MCF 10A (cell line): ENCODE data around the gene EXOC2. TPM values are rescaled to one million over a fixed set of nuclear protein-coding genes. Genes with fewer than 3 reads are reported as not detected.

Experiments
- BruUV-seq: library from RNA; stranded (reverse); fragments of 400-500 nt; replicated peaks from 2 replicates; lab custom pipeline; 2021; lab: Mats Ljungman, UMichigan
- CTCF ChIA-PET: fragments of 300-600 bp; sonication (Branson Sonifier 250); formaldehyde crosslinking; extraction: SDS; loops from one replicate; lab custom pipeline; 2021; ENCODE audit warnings: antibody characterized with exemption, inconsistent platforms; lab: Yijun Ruan, JAX
- POLR2A ChIA-PET: fragments of 300-600, 350-650 bp; sonication (Branson Sonifier 250); formaldehyde crosslinking; extraction: SDS; loops from one replicate; lab custom pipeline; 2020; ENCODE audit warnings: antibody characterized with exemption, inconsistent platforms; lab: Yijun Ruan, JAX
- DNase-seq: peaks from one replicate; pipeline ENCODE4 v3.0.0-alpha.2; 2018; ENCODE audit not compliant: unreplicated experiment
- H3K27ac Mint-ChIP-seq: one replicate; pipeline ENCODE4 v1.8.0; 2022; ENCODE audit warnings: mild to moderate bottlenecking, low read depth, mixed read lengths; ENCODE audit not compliant: unreplicated experiment
- H3K27me3 Mint-ChIP-seq: one replicate; pipeline ENCODE4 v1.8.0; 2022; ENCODE audit warnings: mixed read lengths; ENCODE audit not compliant: insufficient read depth, unreplicated experiment
- H3K36me3 Mint-ChIP-seq: one replicate; pipeline ENCODE4 v1.8.0; 2022; ENCODE audit warnings: mild to moderate bottlenecking, moderate library complexity, mixed read lengths; ENCODE audit not compliant: insufficient read depth, unreplicated experiment
- H3K4me1 Mint-ChIP-seq: one replicate; pipeline ENCODE4 v1.8.0; 2022; ENCODE audit warnings: mixed read lengths; ENCODE audit not compliant: insufficient read depth, unreplicated experiment
- H3K4me3 Mint-ChIP-seq: one replicate; pipeline ENCODE4 v1.8.0; 2022; ENCODE audit warnings: mild to moderate bottlenecking, moderate library complexity, mixed read lengths; ENCODE audit not compliant: unreplicated experiment
- H3K9me3 Mint-ChIP-seq: one replicate; pipeline ENCODE4 v1.8.0; 2022; ENCODE audit warnings: mixed read lengths; ENCODE audit not compliant: unreplicated experiment
- intact Hi-C: fragments of 100-400 bp; cut with micrococcal nuclease; formaldehyde crosslinking; loops from 2 replicates; pipeline ENCODE4 v1.14.1; 2022
- total RNA-seq: library from RNA; stranded (reverse); gene quantifications from 2 replicates; pipeline ENCODE4 v1.2.3, GENCODE V29; 2022
- TF ChIP-seq, protein P1 (sequence below): fragments of 200-600 bp; IDR thresholded peaks from one replicate; pipeline ENCODE4 v1.8.0; 2022; ENCODE audit warnings: antibody characterized with exemption, mild to moderate bottlenecking; ENCODE audit not compliant: unreplicated experiment

EXOC2 gene
- total RNA-seq, 1 experiment from 2014 or later: 14.6 TPM

DNA sequence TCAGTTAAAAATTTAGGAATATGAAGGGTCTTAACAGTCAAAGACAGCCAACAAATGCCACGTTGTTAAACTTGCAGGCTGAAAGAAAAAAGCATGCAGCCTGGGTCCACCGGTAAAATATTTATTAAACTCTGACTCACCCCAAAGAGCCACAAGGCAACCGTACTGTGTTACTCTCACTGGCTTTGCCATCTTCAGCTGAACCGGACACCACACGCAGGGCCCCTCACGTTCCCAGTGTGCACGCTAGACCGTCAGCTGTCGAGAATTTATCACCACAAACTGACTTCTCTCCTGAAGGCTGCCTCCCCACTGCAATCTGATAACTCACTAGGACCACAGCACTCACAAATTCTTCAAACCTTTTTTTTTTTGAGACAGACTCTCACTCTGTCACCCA is 66.7 kb downstream of the EXOC2 start:
- BruUV-seq: no TSS peak

DNA sequence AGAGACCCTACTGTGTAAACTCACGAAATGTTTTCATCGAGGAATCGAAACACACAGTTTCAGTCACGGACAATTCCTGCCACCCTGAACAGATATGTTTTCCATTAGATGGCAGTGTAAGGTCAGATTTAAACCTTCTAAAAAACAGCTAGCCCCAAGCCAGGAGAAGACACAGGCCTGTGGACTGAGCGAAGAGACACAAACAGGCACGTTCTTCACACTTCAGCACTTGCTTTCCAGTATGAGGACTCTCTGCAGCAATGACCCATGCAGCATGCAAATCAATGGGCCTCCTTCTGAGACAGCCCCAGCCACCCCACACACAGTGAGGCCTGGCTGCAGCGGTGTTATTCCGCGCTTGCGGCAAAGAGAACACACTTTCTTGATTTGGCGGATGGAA is 68.0 kb downstream of the EXOC2 start:
- no peaks in the 10 kb centered on the region for H3K9me3 Mint-ChIP-seq
- CTCF ChIA-PET: interaction anchor here (1.0 kb wide), 3 partner anchors 11 to 139 kb away, joined by 3 read pairs; no protein-coding TSS in a partner anchor
- H3K36me3 Mint-ChIP-seq: no peaks in the 10 kb centered on the region
- no TSS peak for BruUV-seq
- H3K27ac Mint-ChIP-seq: no peak overlapping the region
- no peak overlapping the region for H3K4me3 Mint-ChIP-seq
- intact Hi-C loops: no loop called here
- peak; percentile 16 for DNase-seq
- POLR2A ChIA-PET: no interaction called here
- H3K4me1 Mint-ChIP-seq: no peaks in the 10 kb centered on the region
- no peaks in the 10 kb centered on the region for H3K27me3 Mint-ChIP-seq
- TF ChIP-seq, protein P1, sequence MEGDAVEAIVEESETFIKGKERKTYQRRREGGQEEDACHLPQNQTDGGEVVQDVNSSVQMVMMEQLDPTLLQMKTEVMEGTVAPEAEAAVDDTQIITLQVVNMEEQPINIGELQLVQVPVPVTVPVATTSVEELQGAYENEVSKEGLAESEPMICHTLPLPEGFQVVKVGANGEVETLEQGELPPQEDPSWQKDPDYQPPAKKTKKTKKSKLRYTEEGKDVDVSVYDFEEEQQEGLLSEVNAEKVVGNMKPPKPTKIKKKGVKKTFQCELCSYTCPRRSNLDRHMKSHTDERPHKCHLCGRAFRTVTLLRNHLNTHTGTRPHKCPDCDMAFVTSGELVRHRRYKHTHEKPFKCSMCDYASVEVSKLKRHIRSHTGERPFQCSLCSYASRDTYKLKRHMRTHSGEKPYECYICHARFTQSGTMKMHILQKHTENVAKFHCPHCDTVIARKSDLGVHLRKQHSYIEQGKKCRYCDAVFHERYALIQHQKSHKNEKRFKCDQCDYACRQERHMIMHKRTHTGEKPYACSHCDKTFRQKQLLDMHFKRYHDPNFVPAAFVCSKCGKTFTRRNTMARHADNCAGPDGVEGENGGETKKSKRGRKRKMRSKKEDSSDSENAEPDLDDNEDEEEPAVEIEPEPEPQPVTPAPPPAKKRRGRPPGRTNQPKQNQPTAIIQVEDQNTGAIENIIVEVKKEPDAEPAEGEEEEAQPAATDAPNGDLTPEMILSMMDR: no peak

More for the DNA sequence above, 66.7 kb downstream of the EXOC2 start:
- H3K9me3 Mint-ChIP-seq: no peaks in the 10 kb centered on the region
- CTCF ChIA-PET: interaction anchor here (1.1 kb wide), 1 partner anchor 8 kb away, joined by 3 read pairs; no protein-coding TSS in a partner anchor
- H3K27me3 Mint-ChIP-seq: no peaks in the 10 kb centered on the region
- H3K4me1 Mint-ChIP-seq: no peaks in the 10 kb centered on the region
- intact Hi-C loops: no loop called here
- H3K4me3 Mint-ChIP-seq: no peak overlapping the region
- H3K36me3 Mint-ChIP-seq: no peaks in the 10 kb centered on the region
- POLR2A ChIA-PET: no interaction called here
- no peak overlapping the region for H3K27ac Mint-ChIP-seq
- no peak for DNase-seq
- TF ChIP-seq, protein P1: no peak

DNA sequence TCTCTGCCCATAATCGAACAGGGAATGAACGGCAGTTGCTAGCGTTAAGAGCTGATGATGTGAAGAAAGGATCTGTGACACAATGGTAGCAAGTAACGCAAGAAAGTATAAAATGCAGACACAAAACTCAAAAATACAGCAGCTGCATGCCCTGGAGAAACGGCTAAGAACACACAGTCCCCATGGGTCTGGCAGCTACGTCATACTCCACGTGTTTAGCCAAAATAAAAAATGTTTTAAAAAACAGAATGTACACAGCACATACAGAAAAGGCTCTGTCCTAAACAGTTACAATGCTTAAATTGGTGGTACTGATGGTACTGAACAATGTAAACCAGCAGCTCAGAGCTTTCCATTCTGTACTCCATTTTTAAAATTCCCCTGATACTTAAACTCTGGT is 70.5 kb downstream of the EXOC2 start:
- ChIA-PET POLR2A (no interaction called here), CTCF (interaction anchor here (0.6 kb wide), 1 partner anchor 26 kb away, joined by 5 read pairs; no protein-coding TSS in a partner anchor)
- Mint-ChIP-seq H3K9me3 (no peaks in the 10 kb centered on the region), H3K36me3 (peaks cover 3% of the 10 kb centered on the region), H3K27me3 (no peaks in the 10 kb centered on the region), H3K4me1 (no peaks in the 10 kb centered on the region), H3K27ac (no peak overlapping the region), H3K4me3 (no peak overlapping the region)
- TF ChIP-seq, protein P1: no peak
- intact Hi-C loops: no loop called here
- BruUV-seq: no TSS peak
- DNase-seq: no peak

DNA sequence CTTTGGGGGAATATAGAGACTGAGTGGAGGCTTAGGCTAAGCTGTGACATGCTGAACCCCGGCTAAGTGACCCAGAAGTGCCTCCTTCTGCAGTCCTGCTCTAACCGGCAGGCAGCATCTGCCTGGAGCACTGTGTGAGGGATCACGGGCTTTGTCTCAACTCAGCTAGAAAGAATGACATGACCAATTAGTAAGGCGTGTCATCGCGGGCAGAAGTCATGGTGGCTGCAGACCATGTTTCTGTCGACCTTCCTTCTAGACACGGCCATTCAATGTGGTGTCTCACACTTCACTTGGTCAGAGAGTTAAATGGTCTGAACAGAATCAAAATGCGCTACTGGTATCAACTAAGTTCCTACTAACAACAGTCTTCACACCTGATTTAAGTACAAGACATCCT is 71.0 kb downstream of the EXOC2 start:
- Mint-ChIP-seq H3K27ac (no peak overlapping the region), H3K9me3 (no peaks in the 10 kb centered on the region), H3K4me1 (no peaks in the 10 kb centered on the region), H3K4me3 (no peak overlapping the region), H3K36me3 (peaks cover 9% of the 10 kb centered on the region), H3K27me3 (no peaks in the 10 kb centered on the region)
- DNase-seq: no peak
- TF ChIP-seq, protein P1: no peak
- no TSS peak for BruUV-seq
- intact Hi-C loops: loop anchor here (2.0 kb wide), 1 partner anchor 53 kb away; no protein-coding TSS in a partner anchor
- ChIA-PET POLR2A (no interaction called here), CTCF (interaction anchor here (0.6 kb wide), 1 partner anchor 27 kb away, joined by 5 read pairs; no protein-coding TSS in a partner anchor)
